ENCODE measurements around the gene NUMB. TPM values are rescaled to one million over a fixed set of nuclear protein-coding genes. Genes with fewer than 3 reads are reported as not detected.

NUMB gene
- total and polyA plus RNA-seq, 2 of the 13 experiments (the other 11 are each of a cell fraction or from before 2014, with no cell fraction given), result 20.3 to 71.1 TPM

- TF ChIP-seq SIN3A (IDR thresholded peaks at IDR 0.05; ENCODE audit: borderline replicate concordance, low read depth, low read length) (peak; percentile 91), ATF2 (CRISPR knock-in tag; IDR thresholded peaks at IDR 0.05) (no peak; the same call in 1 of the 2 replicates), ZNF607 (CRISPR knock-in tag; IDR thresholded peaks at IDR 0.05; ENCODE audit: borderline replicate concordance) (peak; percentile 79; the same call in 1 of the 2 replicates), SP1 (IDR thresholded peaks at IDR 0.05) (no peak), SP1 (CRISPR knock-in tag; IDR thresholded peaks at IDR 0.05) (peak; percentile 45; the same call in 1 of the 2 replicates), ARID2 (CRISPR knock-in tag; IDR thresholded peaks at IDR 0.05; ENCODE audit: borderline replicate concordance) (no peak), SOX13 (IDR thresholded peaks at IDR 0.05) (peak; percentile 26; the same call in 1 of the 2 replicates), SOX13 (CRISPR knock-in tag; conservative IDR thresholded peaks at IDR 0.05 in 1 of 2, IDR thresholded peaks at IDR 0.05 in 1 of 2) (peak in 1 of 2 experiments; percentile 79; a peak in 2 of 4 replicates), GRHL1 (CRISPR knock-in tag; conservative IDR thresholded peaks at IDR 0.05) (no peak), GPN1 (CRISPR knock-in tag; IDR thresholded peaks at IDR 0.05; ENCODE audit: borderline replicate concordance) (no peak), SMAD9 (CRISPR knock-in tag; IDR thresholded peaks at IDR 0.05) (no peak), TEAD2 (CRISPR knock-in tag; IDR thresholded peaks at IDR 0.05) (no peak), PHB2 (IDR thresholded peaks at IDR 0.05; ENCODE audit: partially characterized antibody) (no peak), POLR2G (IDR thresholded peaks at IDR 0.05; ENCODE audit: low read depth, low read length) (peak; percentile 97), RNF2 (conservative IDR thresholded peaks at IDR 0.05; ENCODE audit: low read depth) (no peak), DZIP1 (CRISPR knock-in tag; IDR thresholded peaks at IDR 0.05) (no peak), CC2D1A (CRISPR knock-in tag; IDR thresholded peaks at IDR 0.05) (peak; percentile 94; the same call in 1 of the 2 replicates), ZNF354B (CRISPR knock-in tag; IDR thresholded peaks at IDR 0.05) (no peak), MTF1 (CRISPR knock-in tag; IDR thresholded peaks at IDR 0.05) (0 out of 2 replicates have a peak, but pooled peaks have one; percentile 10), SRF (IDR thresholded peaks at IDR 0.05; ENCODE audit: low read depth, low read length) (no peak), ZNF883 (CRISPR knock-in tag; IDR thresholded peaks at IDR 0.05; ENCODE audit: not compliant biosample characterization) (peak; percentile 42), BCL6 (CRISPR knock-in tag; IDR thresholded peaks at IDR 0.05) (peak; percentile 60), ZNF350 (CRISPR knock-in tag; IDR thresholded peaks at IDR 0.05; ENCODE audit: borderline replicate concordance, low read depth) (peak; percentile 86), ZFY (CRISPR knock-in tag; IDR thresholded peaks at IDR 0.05) (peak; percentile 54), ZNF773 (CRISPR knock-in tag; IDR thresholded peaks at IDR 0.05; ENCODE audit: borderline replicate concordance) (no peak), IKZF4 (CRISPR knock-in tag; IDR thresholded peaks at IDR 0.05; ENCODE audit: borderline replicate concordance, low read depth, not compliant biosample characterization) (no peak)
Measured at GRCh38 chr14:73462048-73462715, 3.8 kb upstream of the NUMB start (continued).
